GM19467 (cell line): Measurements from ENCODE around the gene ALDH1B1.
"Not testable (repeated sequence)": the region's sequence is repeated elsewhere in the genome, so short reads cannot be mapped to it uniquely, and the experiment has no call there.

Experiments
- ATAC-seq: cut with Tn5 transposase; IDR thresholded peaks from one replicate; pipeline ENCODE4 v1.9.1; 2021; ENCODE audit warnings: mild to moderate bottlenecking, moderate library complexity; ENCODE audit not compliant: unreplicated experiment

ALDH1B1 gene

GRCh38 chr9:38385896-38386295 is 6.6 kb upstream of the ALDH1B1 start:
- ATAC-seq, result no peak

- no peak for ATAC-seq
Measured at GRCh38 chr9:38386319-38386895, 6.1 kb upstream of the ALDH1B1 start.

GRCh38 chr9:38387066-38387465 is 5.4 kb upstream of the ALDH1B1 start:
- ATAC-seq, result no peak

GRCh38 chr9:38387751-38388150 is 4.8 kb upstream of the ALDH1B1 start:
- no peak for ATAC-seq

GRCh38 chr9:38388283-38389223 is 3.9 kb upstream of the ALDH1B1 start:
- ATAC-seq, result no peak

- no peak for ATAC-seq
Measured at GRCh38 chr9:38389313-38389712, 3.2 kb upstream of the ALDH1B1 start.

- no peak for ATAC-seq
Measured at GRCh38 chr9:38390442-38390841, 2.1 kb upstream of the ALDH1B1 start.

- ATAC-seq, result no peak
Measured at GRCh38 chr9:38390851-38391250, 1.7 kb upstream of the ALDH1B1 start.

GRCh38 chr9:38391278-38392118 is 1.0 kb upstream of the ALDH1B1 start:
- ATAC-seq, result no peak

- ATAC-seq, result no peak
Measured at GRCh38 chr9:38393128-38393796, 760 bp downstream of the ALDH1B1 start.

GRCh38 chr9:38394416-38394815 is 1.9 kb downstream of the ALDH1B1 start:
- no peak for ATAC-seq

- no peak for ATAC-seq
Measured at GRCh38 chr9:38395653-38396370, 3.3 kb downstream of the ALDH1B1 start.

- no peak for ATAC-seq
Measured at GRCh38 chr9:38396371-38396671, 3.8 kb downstream of the ALDH1B1 start.

- ATAC-seq, result not testable (repeated sequence)
Measured at GRCh38 chr9:38399191-38399590, 6.7 kb downstream of the ALDH1B1 start.

- ATAC-seq, result no peak
Measured at GRCh38 chr9:38401994-38402393, 9.5 kb downstream of the ALDH1B1 start.

GRCh38 chr9:38404314-38404713 is 11.8 kb downstream of the ALDH1B1 start:
- no peak for ATAC-seq

GRCh38 chr9:38405785-38406184 is 13.3 kb downstream of the ALDH1B1 start:
- no peak for ATAC-seq

- no peak for ATAC-seq
Measured at GRCh38 chr9:38406476-38407186, 14.1 kb downstream of the ALDH1B1 start.

- ATAC-seq, result no peak
Measured at GRCh38 chr9:38408719-38409118, 16.2 kb downstream of the ALDH1B1 start.

- no peak for ATAC-seq
Measured at GRCh38 chr9:38412751-38413150, 20.2 kb downstream of the ALDH1B1 start.
